IgD-negative memory B cell (primary cell): ENCODE measurements around the gene TNFRSF21. TPM values are rescaled to one million over a fixed set of nuclear protein-coding genes. Genes with fewer than 3 reads are reported as not detected.
A peak's percentile ranks its signal among the peaks of the same experiment; 100 is the strongest.

Experiments
- H3K27ac Mint-ChIP-seq, 3 donors: one replicate each; pipeline ENCODE4 v1.8.0; 2020 to 2022; ENCODE audit warnings: mild to moderate bottlenecking in 3 of 3, mixed read lengths in 3 of 3, moderate library complexity in 1 of 3
- H3K27me3 Mint-ChIP-seq: one replicate; pipeline ENCODE4 v1.8.0; 2021; ENCODE audit warnings: mixed read lengths
- H3K36me3 Mint-ChIP-seq: one replicate; pipeline ENCODE4 v1.8.0; 2020; ENCODE audit warnings: mild to moderate bottlenecking, mixed read lengths
- H3K4me1 Mint-ChIP-seq, 3 donors: one replicate each; pipeline ENCODE4 v1.8.0; 2020 to 2022; ENCODE audit warnings: mixed read lengths in 3 of 3, mild to moderate bottlenecking in 1 of 3
- H3K4me3 Mint-ChIP-seq, 4 donors: one replicate each; pipeline ENCODE4 v1.8.0; 2020 to 2022; ENCODE audit warnings: mild to moderate bottlenecking in 4 of 4, mixed read lengths in 4 of 4, moderate library complexity in 3 of 4
- H3K9me3 Mint-ChIP-seq, 3 donors: one replicate each; pipeline ENCODE4 v1.8.0; 2020 to 2021; ENCODE audit warnings: mixed read lengths in 3 of 3, mild to moderate bottlenecking in 1 of 3
- polyA plus RNA-seq: library from polyadenylated mRNA; unstranded; fragments of 300-500 nt; fragmentation: Illumina TruSeq; gene quantifications from one replicate; pipeline ENCODE4 v1.2.3, GENCODE V29; 2021

The TNFRSF21 gene
- polyA plus RNA-seq, result 0.31 TPM

- no peaks in the 10 kb centered on the region for H3K9me3 Mint-ChIP-seq
- no peaks in the 10 kb centered on the region for H3K36me3 Mint-ChIP-seq
- H3K27me3 Mint-ChIP-seq, result peaks cover 35% of the 10 kb centered on the region
- peak within 1 kb of the TSS; percentile 77 to 93 (median 86) for H3K4me3 Mint-ChIP-seq
- H3K4me1 Mint-ChIP-seq, result peaks cover 4 to 7% (median 5%) of the 10 kb centered on the region in 3 donors
- peak within 1 kb of the TSS in 1 of 3 donors; percentile 71 for H3K27ac Mint-ChIP-seq
Observed at GRCh38 chr6:47309291-47310130, at the start of gene TNFRSF21. Gene TNFRSF21 (minus strand): TSS chr6:47309905. CDS start chr6:47309511, 394 bp downstream.

GRCh38 chr6:47358440-47359225 lies 48.9 kb upstream of the TNFRSF21 start:
- Mint-ChIP-seq H3K36me3 (peaks cover 3% of the 10 kb centered on the region), H3K27me3 (peaks cover 16% of the 10 kb centered on the region), H3K27ac (peak overlapping the region in 1 of 3 donors; percentile 55), H3K4me1 (peaks cover 0 to 3% (median 0%) of the 10 kb centered on the region in 3 donors), H3K4me3 (no peak overlapping the region), H3K9me3 (no peaks in the 10 kb centered on the region)

DNA sequence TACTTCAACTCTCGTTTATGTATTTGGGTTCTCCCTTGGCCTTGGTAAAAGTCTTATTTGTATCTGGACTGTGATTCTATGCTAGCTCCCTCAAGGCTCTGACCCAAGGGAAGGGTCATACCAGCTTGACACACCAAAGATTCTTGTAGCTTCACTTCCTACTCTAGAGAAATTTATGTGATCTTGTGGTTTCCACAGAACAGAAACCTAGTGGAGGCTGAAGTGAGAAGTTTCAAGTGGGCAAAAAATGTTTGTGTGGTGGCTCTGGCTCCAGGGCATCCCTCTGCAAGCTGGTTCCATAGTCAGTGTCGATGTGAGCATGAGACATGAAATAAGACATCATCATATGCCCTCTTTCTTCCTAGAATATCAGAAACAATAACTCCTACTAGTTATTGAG lies 48.1 kb upstream of the TNFRSF21 start:
- peaks cover 14% of the 10 kb centered on the region for H3K27me3 Mint-ChIP-seq
- no peak overlapping the region for H3K4me3 Mint-ChIP-seq
- no peaks in the 10 kb centered on the region for H3K9me3 Mint-ChIP-seq
- peaks cover 0 to 3% (median 0%) of the 10 kb centered on the region in 3 donors for H3K4me1 Mint-ChIP-seq
- H3K27ac Mint-ChIP-seq, result no peak overlapping the region
- peaks cover under 1% of the 10 kb centered on the region for H3K36me3 Mint-ChIP-seq

- Mint-ChIP-seq H3K9me3 (no peaks in the 10 kb centered on the region), H3K36me3 (no peaks in the 10 kb centered on the region), H3K27me3 (peaks cover 14% of the 10 kb centered on the region), H3K27ac (no peak overlapping the region), H3K4me3 (no peak overlapping the region), H3K4me1 (peaks cover 0 to 2% (median 0%) of the 10 kb centered on the region in 3 donors)
Observed at GRCh38 chr6:47355496-47355895, 45.8 kb upstream of the TNFRSF21 start.

DNA sequence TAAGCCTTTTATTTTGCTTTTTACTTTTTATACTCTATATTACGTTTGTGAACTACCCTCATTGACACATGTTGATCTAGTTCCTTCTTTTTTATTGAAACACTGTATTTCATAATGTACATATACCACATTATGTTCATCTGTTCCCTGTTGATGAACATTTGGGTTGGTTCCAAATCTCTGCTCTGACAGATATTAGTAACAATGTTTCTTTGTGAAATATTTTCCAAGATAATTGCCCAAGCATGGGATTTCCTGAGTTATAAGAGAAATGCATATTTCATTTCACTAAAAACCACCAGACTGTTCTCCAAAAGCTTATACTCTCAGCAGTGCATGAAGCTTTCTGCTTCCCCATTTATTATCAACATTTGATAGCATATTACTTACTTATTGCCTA lies 44.2 kb upstream of the TNFRSF21 start:
- Mint-ChIP-seq H3K36me3 (peaks cover 2% of the 10 kb centered on the region), H3K9me3 (no peaks in the 10 kb centered on the region), H3K4me1 (no peaks in the 10 kb centered on the region), H3K27ac (no peak overlapping the region), H3K27me3 (peaks cover 12% of the 10 kb centered on the region), H3K4me3 (no peak overlapping the region)

- H3K4me3 Mint-ChIP-seq, result no peak overlapping the region
- no peaks in the 10 kb centered on the region for H3K4me1 Mint-ChIP-seq
- peaks cover 10% of the 10 kb centered on the region for H3K27me3 Mint-ChIP-seq
- no peak overlapping the region for H3K27ac Mint-ChIP-seq
- peaks cover 2% of the 10 kb centered on the region for H3K36me3 Mint-ChIP-seq
- no peaks in the 10 kb centered on the region for H3K9me3 Mint-ChIP-seq
Observed at GRCh38 chr6:47352966-47353365, 43.3 kb upstream of the TNFRSF21 start.

GRCh38 chr6:47352194-47352920 lies 42.7 kb upstream of the TNFRSF21 start:
- peaks cover 2% of the 10 kb centered on the region for H3K36me3 Mint-ChIP-seq
- no peaks in the 10 kb centered on the region for H3K9me3 Mint-ChIP-seq
- H3K27me3 Mint-ChIP-seq, result peaks cover 7% of the 10 kb centered on the region
- no peak overlapping the region for H3K4me3 Mint-ChIP-seq
- no peaks in the 10 kb centered on the region for H3K4me1 Mint-ChIP-seq
- H3K27ac Mint-ChIP-seq, result no peak overlapping the region

GRCh38 chr6:47351621-47352020 lies 41.9 kb upstream of the TNFRSF21 start:
- Mint-ChIP-seq H3K9me3 (no peaks in the 10 kb centered on the region), H3K36me3 (peaks cover 2% of the 10 kb centered on the region), H3K27me3 (peaks cover 5% of the 10 kb centered on the region)

DNA sequence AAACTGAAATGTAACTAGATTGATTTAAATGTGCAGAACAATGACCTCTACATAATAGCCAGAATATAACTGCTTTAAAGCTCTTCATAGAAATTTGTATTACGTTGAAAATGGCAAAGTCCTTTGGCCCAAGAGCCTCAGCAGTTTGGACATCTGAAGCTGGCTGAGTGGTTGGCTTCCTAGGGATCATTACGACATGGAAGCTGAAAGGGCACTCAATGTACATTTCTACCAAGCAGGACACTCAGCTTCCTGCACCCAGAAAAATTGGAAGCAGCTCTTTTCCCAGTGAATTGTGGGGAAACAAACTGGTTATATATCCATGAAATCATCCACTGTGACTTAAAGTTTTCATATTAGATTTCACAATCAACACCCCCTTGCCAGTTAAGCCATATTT lies 40.2 kb upstream of the TNFRSF21 start:
- Mint-ChIP-seq H3K4me3 (no peak overlapping the region), H3K4me1 (no peaks in the 10 kb centered on the region), H3K27me3 (peaks cover 6% of the 10 kb centered on the region), H3K9me3 (no peaks in the 10 kb centered on the region), H3K36me3 (peaks cover 2% of the 10 kb centered on the region), H3K27ac (no peak overlapping the region)

More at GRCh38 chr6:47351621-47352020, 41.9 kb upstream of the TNFRSF21 start:
- no peaks in the 10 kb centered on the region for H3K4me1 Mint-ChIP-seq
- no peak overlapping the region for H3K27ac Mint-ChIP-seq
- H3K4me3 Mint-ChIP-seq, result no peak overlapping the region

DNA sequence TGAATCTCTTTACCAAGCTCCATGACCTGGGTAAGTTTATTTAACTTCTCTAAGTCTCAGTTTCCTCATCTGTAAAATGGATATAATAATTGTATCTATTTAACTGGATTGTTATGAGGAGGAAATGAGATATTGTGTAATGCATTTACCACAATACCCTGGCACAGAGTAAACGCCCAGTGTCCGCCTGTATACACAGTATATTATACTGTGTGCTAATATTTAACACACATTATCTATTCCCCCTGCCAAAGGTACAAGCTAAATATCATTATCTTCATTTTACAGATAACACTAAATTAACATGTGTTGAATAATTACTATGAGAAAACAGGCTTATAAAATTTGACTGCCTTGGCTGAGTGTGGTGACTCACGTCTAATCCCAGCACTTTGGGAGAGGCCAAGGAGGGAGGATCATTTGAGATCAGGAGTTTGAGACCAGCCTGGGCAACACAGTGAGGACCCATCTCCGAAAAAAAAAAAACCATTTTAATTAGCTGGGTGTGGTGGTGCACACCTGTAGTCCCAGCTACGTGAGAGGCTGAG lies 38.7 kb upstream of the TNFRSF21 start:
- Mint-ChIP-seq H3K4me3 (no peak overlapping the region), H3K9me3 (no peaks in the 10 kb centered on the region), H3K27ac (no peak overlapping the region), H3K36me3 (peaks cover 2% of the 10 kb centered on the region), H3K4me1 (no peaks in the 10 kb centered on the region), H3K27me3 (peaks cover 5% of the 10 kb centered on the region)

DNA sequence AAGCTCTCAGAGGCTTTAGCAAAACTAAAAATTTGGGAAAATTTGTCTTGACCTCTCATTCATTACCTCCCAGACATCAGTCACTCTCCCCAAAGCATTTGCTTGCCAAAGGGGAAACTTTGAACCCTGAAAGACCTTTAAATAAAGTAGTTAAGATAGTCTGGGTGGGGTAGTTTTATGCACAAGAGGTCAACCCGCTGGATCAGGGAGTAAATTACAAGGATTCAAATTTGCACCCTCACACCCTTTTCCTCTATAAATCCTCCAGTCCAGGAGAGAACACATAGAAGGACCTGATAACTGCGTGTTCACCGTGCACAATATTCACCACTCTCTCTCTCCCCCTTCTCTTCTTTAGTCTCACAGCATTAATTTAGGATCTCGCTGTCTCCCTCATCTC lies 36.1 kb upstream of the TNFRSF21 start:
- no peak overlapping the region for H3K4me3 Mint-ChIP-seq
- H3K27ac Mint-ChIP-seq, result no peak overlapping the region

GRCh38 chr6:47344022-47344421 lies 34.3 kb upstream of the TNFRSF21 start:
- Mint-ChIP-seq H3K36me3 (no peaks in the 10 kb centered on the region), H3K9me3 (no peaks in the 10 kb centered on the region), H3K4me3 (no peak overlapping the region), H3K4me1 (no peaks in the 10 kb centered on the region), H3K27ac (no peak overlapping the region), H3K27me3 (peaks cover 6% of the 10 kb centered on the region)

More for the DNA sequence above, 36.1 kb upstream of the TNFRSF21 start:
- Mint-ChIP-seq H3K9me3 (no peaks in the 10 kb centered on the region), H3K36me3 (peaks cover 2% of the 10 kb centered on the region), H3K27me3 (peaks cover 5% of the 10 kb centered on the region), H3K4me1 (no peaks in the 10 kb centered on the region)

GRCh38 chr6:47343600-47343999 lies 33.9 kb upstream of the TNFRSF21 start:
- Mint-ChIP-seq H3K9me3 (no peaks in the 10 kb centered on the region), H3K27ac (no peak overlapping the region), H3K27me3 (peaks cover 6% of the 10 kb centered on the region), H3K4me1 (no peaks in the 10 kb centered on the region), H3K4me3 (no peak overlapping the region), H3K36me3 (no peaks in the 10 kb centered on the region)

DNA sequence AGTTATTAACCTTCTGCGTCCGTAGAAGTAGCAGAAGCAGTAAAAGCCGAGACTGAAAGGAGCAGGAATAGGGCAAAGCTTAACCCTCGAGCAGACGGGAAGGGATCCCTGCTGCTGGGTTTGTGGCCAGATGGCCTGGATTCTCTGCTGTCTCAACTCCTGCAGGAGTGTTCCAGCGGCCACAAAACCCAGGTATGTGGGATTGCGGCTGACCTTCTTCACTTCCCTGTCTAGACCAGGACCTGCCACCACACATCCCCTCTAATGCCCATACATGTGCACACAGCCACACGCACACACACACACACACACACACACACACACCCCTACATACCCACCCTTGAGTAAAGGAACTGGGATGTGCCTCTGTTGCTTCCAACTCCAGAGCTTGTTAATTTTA lies 33.1 kb upstream of the TNFRSF21 start:
- H3K9me3 Mint-ChIP-seq, result no peaks in the 10 kb centered on the region
- no peak overlapping the region for H3K27ac Mint-ChIP-seq
- H3K4me3 Mint-ChIP-seq, result no peak overlapping the region
- peaks cover 3% of the 10 kb centered on the region for H3K27me3 Mint-ChIP-seq
- no peaks in the 10 kb centered on the region for H3K4me1 Mint-ChIP-seq
- H3K36me3 Mint-ChIP-seq, result no peaks in the 10 kb centered on the region

DNA sequence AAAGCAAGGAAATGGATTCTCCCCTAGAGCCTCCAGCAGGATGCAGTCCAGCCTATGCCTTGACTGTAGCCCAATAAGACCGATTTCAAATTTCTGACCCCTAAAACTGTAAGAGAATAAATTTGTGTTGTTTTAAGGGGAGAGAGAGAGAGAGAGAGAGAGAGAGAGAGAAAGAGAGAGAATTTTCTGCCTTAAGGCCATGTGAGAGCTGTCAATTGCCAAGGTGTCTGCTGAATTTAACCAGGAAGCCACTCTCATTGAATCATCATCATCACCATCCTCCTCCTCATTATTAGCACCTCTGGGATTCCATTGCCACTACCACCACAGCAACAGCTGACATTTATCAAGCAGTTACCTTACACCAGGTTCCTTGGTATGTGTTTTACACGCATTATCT lies 27.8 kb upstream of the TNFRSF21 start:
- Mint-ChIP-seq H3K27me3 (peaks cover 1% of the 10 kb centered on the region), H3K9me3 (no peaks in the 10 kb centered on the region), H3K4me3 (no peak overlapping the region), H3K4me1 (peaks cover 8 to 15% (median 15%) of the 10 kb centered on the region in 3 donors), H3K36me3 (no peaks in the 10 kb centered on the region), H3K27ac (no peak overlapping the region)
